Spleen (tissue), 11 donors: Measurements from ENCODE around the gene NOXA1. TPM values are rescaled to one million over a fixed set of nuclear protein-coding genes. Genes with fewer than 3 reads are reported as not detected.

Source experiments
- DNase-seq: peaks from one replicate; pipeline ENCODE4 v3.0.0-alpha.2; 2020
- H3K27ac ChIP-seq, 8 donors: fragments of 200-600 bp; sonication (generic) in 7 of 8; 1 replicate in 4 of 8; 2 replicates in 4 of 8; pipeline versions ENCODE4 v1.5.0 to v1.8.0; 2016 to 2021; ENCODE audit warnings: inconsistent platforms in 4 of 8, mild to moderate bottlenecking in 4 of 8, moderate library complexity in 1 of 8
- H3K27me3 ChIP-seq, 7 donors: fragments of 200-600 bp; sonication (generic) in 6 of 7; replicated peaks in 1 of 7; 1 replicate in 4 of 7; 2 replicates in 3 of 7; pipeline versions ENCODE4 v1.5.0 to v1.8.0; 2016 to 2021; ENCODE audit warnings: inconsistent platforms in 3 of 7, mild to moderate bottlenecking in 1 of 7
- H3K36me3 ChIP-seq, 6 donors: fragments of 200-600 bp; sonication (generic) in 5 of 6; 1 replicate in 4 of 6; 2 replicates in 2 of 6; pipeline versions ENCODE4 v1.5.0 to v1.8.0; 2016 to 2021; ENCODE audit warnings: inconsistent platforms in 2 of 6
- H3K4me1 ChIP-seq, 6 donors: fragments of 200-600 bp; sonication (generic) in 5 of 6; 1 replicate in 3 of 6; 2 replicates in 3 of 6; pipeline versions ENCODE4 v1.5.0 to v1.8.0; 2016 to 2021; ENCODE audit warnings: inconsistent platforms in 3 of 6
- H3K4me3 ChIP-seq, 8 donors: fragments of 200-600 bp; sonication (generic) in 7 of 8; 1 replicate in 4 of 8; 2 replicates in 4 of 8; pipeline versions ENCODE4 v1.5.0 to v1.8.0; 2016 to 2021; ENCODE audit warnings: inconsistent platforms in 4 of 8, mild to moderate bottlenecking in 4 of 8, moderate library complexity in 2 of 8
- H3K9me3 ChIP-seq, 8 donors: fragments of 200-600 bp; sonication (generic) in 7 of 8; 1 replicate in 4 of 8; 2 replicates in 4 of 8; pipeline versions ENCODE4 v1.5.0 to v1.8.0; 2016 to 2021; ENCODE audit warnings: inconsistent platforms in 4 of 8
- POLR2A ChIP-seq, 3 donors: fragments of 450-650 bp; IDR thresholded peaks; one replicate each; pipeline ENCODE4 v1.5.1; 2017; ENCODE audit warnings: antibody characterized with exemption in 3 of 3, mild to moderate bottlenecking in 1 of 3
- POLR2AphosphoS5 ChIP-seq, 3 donors: sonication (generic); formaldehyde crosslinking; IDR thresholded peaks; one replicate each; pipeline ENCODE4 v1.5.1; 2017; ENCODE audit warnings: antibody characterized with exemption in 3 of 3
- WGBS, 5 donors: extraction: QIAGEN DNeasy Blood & Tissue Kit in 3 of 5; methylation state at CpG; one replicate each; pipeline versions ENCODE4 v1.1.5 to v1.1.7; 2013 to 2018; 5-methylcytosine and 5-hydroxymethylcytosine counted together
- intact Hi-C: fragments of 100-400 bp; cut with DNase I; formaldehyde crosslinking; loops from one replicate; pipeline ENCODE4 v1.15.0; 2023; ENCODE audit warnings: low total_unique reads
- polyA plus RNA-seq, 3 donors: library from polyadenylated mRNA; stranded (reverse); fragments of 200-250 nt; gene quantifications; one replicate each; pipeline ENCODE4 v1.2.1, GENCODE V29; 2013
- total RNA-seq, 7 donors: library from RNA; depleted of rRNA in 3 of 7; stranded (reverse); fragments of >200 nt in 3 of 7; fragmentation: NEBNext Ultra II Directional in 4 of 7; extraction: Animal tissue kit (Norgen Biotek cat#: 25700) in 4 of 7; gene quantifications; one replicate each; pipeline versions ENCODE4 v1.1.0 to v1.2.1, GENCODE V29; 2016 to 2021
- TF ChIP-seq, protein P1 (sequence below), 11 experiments: fragments of 200-600 bp in 7 of 11; fragments of 450-650 bp in 4 of 11; sonication (generic) in 4 of 11; IDR thresholded peaks in 8 of 11; conservative IDR thresholded peaks in 3 of 11; 1 replicate in 7 of 11; 2 replicates in 4 of 11; pipeline versions ENCODE4 v1.4.0 to v1.8.0; 2016 to 2021; ENCODE audit warnings: antibody characterized with exemption in 11 of 11, inconsistent platforms in 4 of 11, mild to moderate bottlenecking in 1 of 11
- donor health status: healthy with polysubstance abuse.
- donor health status: DM: no; HTN: no; CAD: no; lungs with moderate emphysema.
- donor health status: DM: no; HTN: no; CAD: no.
- donor health status: Bipolar disorder and iron deficiency.
- donor health status: healthy.
- donor health status: DM: no; HTN: no; CAD: no.
- donor health status: DM: yes; HTN: yes; CAD: no.

Gene NOXA1
- total and polyA plus RNA-seq, 10 donors, result 1.9 to 15.0 (median 5.9) TPM

DNA sequence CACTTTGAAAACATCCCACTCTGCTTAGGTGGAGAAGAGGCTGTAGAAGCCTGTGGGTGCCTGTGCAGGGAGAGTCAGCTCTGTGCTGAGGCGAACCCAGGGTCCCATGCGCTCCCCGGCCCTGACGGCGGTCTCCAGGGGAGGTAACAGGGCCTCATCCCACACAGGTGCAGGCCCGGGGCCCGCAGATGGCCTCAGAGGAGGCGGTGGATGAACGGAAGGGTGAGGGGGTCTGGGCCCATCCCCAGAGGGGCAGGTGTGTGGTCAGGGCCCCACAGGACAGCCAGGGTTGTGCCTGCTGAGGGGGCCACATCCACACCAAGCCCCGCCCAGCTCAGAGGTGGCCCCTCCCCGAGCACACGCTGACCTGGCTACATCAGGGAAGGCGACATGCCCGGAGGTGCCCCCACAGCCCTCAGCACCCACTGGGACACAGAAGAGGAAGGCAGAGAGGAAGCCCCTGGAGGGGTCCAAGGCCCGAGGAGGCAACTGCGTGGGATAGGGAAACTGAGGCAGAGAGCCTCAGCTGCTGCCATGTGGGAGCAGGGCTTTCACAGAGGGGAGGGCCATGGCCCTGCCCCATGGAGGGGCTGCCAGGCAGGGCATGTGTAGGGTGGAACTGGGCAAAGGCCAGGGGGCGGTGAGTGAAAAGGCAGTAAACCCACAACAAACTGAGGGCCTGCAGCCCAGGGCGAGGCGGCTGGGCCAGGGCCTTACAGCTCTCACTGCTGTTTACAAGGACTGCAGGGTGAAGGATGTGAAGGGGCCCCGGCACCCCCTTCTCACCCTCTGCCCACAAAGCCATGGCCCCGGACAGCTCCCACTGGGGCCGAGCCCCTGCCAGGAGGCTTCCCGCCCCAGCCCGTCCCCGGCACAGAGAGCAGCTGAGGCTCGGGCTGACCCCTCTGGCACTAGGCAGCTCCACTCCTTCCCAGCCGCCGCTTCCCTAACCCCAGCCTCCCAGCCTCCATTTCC lies 29.7 kb upstream of the NOXA1 start:
- TF ChIP-seq POLR2AphosphoS5 (IDR thresholded peaks at IDR 0.05), result no peak
- TF ChIP-seq POLR2A (IDR thresholded peaks at IDR 0.05), result no peak
- TF ChIP-seq, protein P1, sequence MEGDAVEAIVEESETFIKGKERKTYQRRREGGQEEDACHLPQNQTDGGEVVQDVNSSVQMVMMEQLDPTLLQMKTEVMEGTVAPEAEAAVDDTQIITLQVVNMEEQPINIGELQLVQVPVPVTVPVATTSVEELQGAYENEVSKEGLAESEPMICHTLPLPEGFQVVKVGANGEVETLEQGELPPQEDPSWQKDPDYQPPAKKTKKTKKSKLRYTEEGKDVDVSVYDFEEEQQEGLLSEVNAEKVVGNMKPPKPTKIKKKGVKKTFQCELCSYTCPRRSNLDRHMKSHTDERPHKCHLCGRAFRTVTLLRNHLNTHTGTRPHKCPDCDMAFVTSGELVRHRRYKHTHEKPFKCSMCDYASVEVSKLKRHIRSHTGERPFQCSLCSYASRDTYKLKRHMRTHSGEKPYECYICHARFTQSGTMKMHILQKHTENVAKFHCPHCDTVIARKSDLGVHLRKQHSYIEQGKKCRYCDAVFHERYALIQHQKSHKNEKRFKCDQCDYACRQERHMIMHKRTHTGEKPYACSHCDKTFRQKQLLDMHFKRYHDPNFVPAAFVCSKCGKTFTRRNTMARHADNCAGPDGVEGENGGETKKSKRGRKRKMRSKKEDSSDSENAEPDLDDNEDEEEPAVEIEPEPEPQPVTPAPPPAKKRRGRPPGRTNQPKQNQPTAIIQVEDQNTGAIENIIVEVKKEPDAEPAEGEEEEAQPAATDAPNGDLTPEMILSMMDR (IDR thresholded peaks at IDR 0.05 in 8 of 11, conservative IDR thresholded peaks at IDR 0.05 in 3 of 11), result no peak
- Histone ChIP-seq H3K9me3 (no peaks in the 10 kb centered on the region), H3K27ac (no peak overlapping the region), H3K27me3 (no peaks in the 10 kb centered on the region), H3K4me3 (no peak overlapping the region), H3K36me3 (peaks cover 0 to 61% (median 0%) of the 10 kb centered on the region in 6 donors), H3K4me1 (peaks cover 0 to 39% (median 19%) of the 10 kb centered on the region in 6 donors)
- no peak for DNase-seq
- intact Hi-C loops, result no loop called here
- 87 to 96% (median 93%) methylated on average over 24 to 28 of the region's 28 CpGs for WGBS, 5 donors

DNA sequence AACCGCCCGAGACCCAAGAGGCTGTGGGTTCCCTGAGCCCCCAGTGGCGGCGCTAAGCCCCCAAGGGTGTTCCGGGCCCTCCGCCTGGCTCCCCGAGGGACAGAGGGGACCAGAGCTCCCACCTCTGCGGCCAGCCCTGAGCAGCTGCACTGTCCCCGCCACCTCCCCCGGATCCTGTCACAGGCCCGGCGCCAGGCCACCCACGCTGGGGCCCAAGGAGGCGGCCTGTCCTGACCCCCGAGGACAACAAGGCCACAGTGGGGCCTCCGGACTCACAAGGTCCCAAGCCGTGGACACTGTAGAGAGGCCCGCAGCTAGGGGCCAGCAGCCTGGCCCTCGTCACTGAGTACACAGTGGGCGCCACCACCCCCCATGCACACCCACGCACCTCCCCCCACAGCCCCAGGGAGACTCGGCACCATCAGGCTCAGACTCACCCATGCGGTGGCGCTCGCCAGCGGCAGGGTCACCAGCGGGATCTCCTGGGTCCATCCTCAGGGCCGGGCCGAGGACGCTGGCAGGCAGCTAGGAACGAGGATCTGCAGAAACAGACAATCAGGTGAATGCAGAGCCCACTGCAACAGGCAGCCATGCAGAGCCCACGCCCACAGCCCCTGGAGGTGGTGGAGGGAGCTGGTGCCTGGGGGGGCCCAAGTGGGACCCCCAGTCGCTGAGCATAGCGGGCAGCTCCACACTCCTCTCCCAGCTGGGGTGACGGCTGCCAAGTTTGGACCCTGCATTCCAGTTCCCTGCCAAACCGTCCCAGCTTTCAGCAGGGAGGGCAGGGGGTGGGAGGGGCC lies 28.1 kb upstream of the NOXA1 start:
- no peaks in the 10 kb centered on the region for H3K9me3 ChIP-seq
- H3K27ac ChIP-seq, result no peak overlapping the region
- no peak for DNase-seq
- intact Hi-C loops, result no loop called here
- no peak overlapping the region for H3K4me3 ChIP-seq
- TF ChIP-seq POLR2AphosphoS5 (IDR thresholded peaks at IDR 0.05) (peak in 1 of 3 donors; percentile 23), POLR2A (IDR thresholded peaks at IDR 0.05) (no peak)
- TF ChIP-seq, protein P1 (IDR thresholded peaks at IDR 0.05 in 8 of 11, conservative IDR thresholded peaks at IDR 0.05 in 3 of 11), result no peak
- no peaks in the 10 kb centered on the region for H3K27me3 ChIP-seq
- WGBS, 5 donors, result 86 to 90% (median 88%) methylated on average over 18 to 36 of the region's 36 CpGs
- H3K4me1 ChIP-seq, result peaks cover 0 to 37% (median 16%) of the 10 kb centered on the region in 6 donors
- H3K36me3 ChIP-seq, result peaks cover 0 to 48% (median 0%) of the 10 kb centered on the region in 6 donors

DNA sequence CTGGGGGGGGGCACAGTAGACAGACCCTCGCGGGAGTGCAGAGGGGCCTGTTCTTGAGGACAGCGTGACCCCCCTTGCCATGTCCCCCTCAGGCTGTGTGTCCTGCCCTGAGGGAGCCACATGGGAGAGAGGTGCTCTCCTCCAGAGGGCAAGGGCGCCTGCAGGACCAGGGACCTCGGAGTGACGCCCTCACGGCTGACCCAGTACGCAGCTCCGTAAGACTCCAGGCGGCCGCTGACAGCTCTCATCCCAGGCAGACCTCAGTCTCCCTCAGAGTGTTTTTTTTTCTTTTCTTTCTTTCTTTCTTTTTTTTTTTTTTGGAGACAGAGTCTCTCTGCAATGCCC lies 27.6 kb upstream of the NOXA1 start:
- Histone ChIP-seq H3K36me3 (peaks cover 0 to 48% (median 0%) of the 10 kb centered on the region in 6 donors), H3K4me3 (no peak overlapping the region), H3K9me3 (no peaks in the 10 kb centered on the region), H3K27ac (no peak overlapping the region), H3K27me3 (no peaks in the 10 kb centered on the region), H3K4me1 (peaks cover 0 to 38% (median 15%) of the 10 kb centered on the region in 6 donors)
- 88 to 93% (median 91%) methylated on average over 9 to 11 of the region's 11 CpGs for WGBS, 5 donors
- intact Hi-C loops, result no loop called here
- no peak for DNase-seq
- TF ChIP-seq POLR2A (IDR thresholded peaks at IDR 0.05), result no peak
- TF ChIP-seq POLR2AphosphoS5 (IDR thresholded peaks at IDR 0.05), result no peak
- TF ChIP-seq, protein P1 (IDR thresholded peaks at IDR 0.05 in 8 of 11, conservative IDR thresholded peaks at IDR 0.05 in 3 of 11), result no peak
